GM12875 (cell line): ENCODE data around the gene ORAI2.

Source experiments
- H3K4me3 ChIP-seq: one replicate; pipeline ENCODE4 v1.5.1; 2011; ENCODE audit warnings: low read depth, low read length, control low read depth
- CTCF ChIP-seq: IDR thresholded peaks from 2 replicates; pipeline ENCODE4 v1.5.1; 2011; ENCODE audit warnings: low read depth, mild to moderate bottlenecking, control low read depth, inconsistent platforms, low read length, moderate library complexity, borderline replicate concordance; ENCODE audit not compliant: insufficient read depth

ORAI2 gene

GRCh38 chr7:102433219-102434038 lies at the start of gene ORAI2:
TSS of gene ORAI2 (plus strand) at chr7:102433575. CDS start at chr7:102438957, 5,382 bp downstream.
- no peak for TF ChIP-seq CTCF
- peak within 1 kb of the TSS; percentile 86 for H3K4me3 ChIP-seq

GRCh38 chr7:102387064-102387463 lies 46.3 kb upstream of the ORAI2 start:
- H3K4me3 ChIP-seq, result no peak overlapping the region
- no peak for TF ChIP-seq CTCF

GRCh38 chr7:102389810-102390209 lies 43.6 kb upstream of the ORAI2 start:
- TF ChIP-seq CTCF, result no peak

GRCh38 chr7:102390697-102391484 lies 42.5 kb upstream of the ORAI2 start:
- no peak overlapping the region for H3K4me3 ChIP-seq
- TF ChIP-seq CTCF, result peak; percentile 93

More at GRCh38 chr7:102389810-102390209, 43.6 kb upstream of the ORAI2 start:
- H3K4me3 ChIP-seq, result no peak overlapping the region

- no peak for TF ChIP-seq CTCF
- H3K4me3 ChIP-seq, result no peak overlapping the region
Measured at GRCh38 chr7:102392330-102392729, 41.0 kb upstream of the ORAI2 start.

- no peak overlapping the region for H3K4me3 ChIP-seq
- TF ChIP-seq CTCF, result no peak
Measured at GRCh38 chr7:102393467-102393866, 39.9 kb upstream of the ORAI2 start.

GRCh38 chr7:102395592-102395872 lies 37.8 kb upstream of the ORAI2 start:
- H3K4me3 ChIP-seq, result peak overlapping the region; percentile 43
- no peak for TF ChIP-seq CTCF
